Muscle of back (tissue), 13 donors: Measurements from ENCODE around the gene ZNF500. TPM values are rescaled to one million over a fixed set of nuclear protein-coding genes. Genes with fewer than 3 reads are reported as not detected.

ENCODE experiments used
- DNase-seq, 3 donors: peaks; one replicate each; pipeline versions ENCODE4 v3.0.0 to v3.0.0-alpha.2; 2013
- long read RNA-seq, 9 donors: transcript quantifications; one replicate each; lab custom pipeline, GENCODE V29; 2026
- polyA plus RNA-seq, 10 donors: library from polyadenylated mRNA; unstranded; fragments of 120-200 nt; gene quantifications; one replicate each; pipeline ENCODE4 v1.2.1, GENCODE V29; 2013; ENCODE audit not compliant: insufficient read length in 10 of 10

ZNF500 gene
- 10 to 100 TPM in 3 of 10 donors, 1 to 10 TPM in 7; 7.1 to 11.9 (median 8.8) TPM for polyA plus RNA-seq
- long read RNA-seq, donor 1, partial matches to known transcripts, result 0 of 4 reads
- long read RNA-seq, donor 1, other reads (novel, unspliced or antisense), result 0 of 4 reads
- long read RNA-seq, donor 2, full-length matches to known transcripts, result 2 of 2 reads
- long read RNA-seq, donor 2, partial matches to known transcripts, result 0 of 2 reads
- long read RNA-seq, donor 2, other reads (novel, unspliced or antisense), result 0 of 2 reads
- long read RNA-seq, donor 3, result 0 reads
- long read RNA-seq, donor 4, result 0 reads
- long read RNA-seq, donor 5, transcript ZNF500-207 (1 exons, 2,397 nt), result major isoform, 6 of 6 reads
- long read RNA-seq, donor 5, partial matches to known transcripts, result 0 of 6 reads
- long read RNA-seq, donor 5, other reads (novel, unspliced or antisense), result 0 of 6 reads
- long read RNA-seq, donor 6, full-length matches to known transcripts, result 9 of 9 reads
- long read RNA-seq, donor 6, partial matches to known transcripts, result 0 of 9 reads
- long read RNA-seq, donor 6, other reads (novel, unspliced or antisense), result 0 of 9 reads
- long read RNA-seq, donor 7, full-length matches to known transcripts, result 3 of 3 reads
- long read RNA-seq, donor 7, partial matches to known transcripts, result 0 of 3 reads
- long read RNA-seq, donor 7, other reads (novel, unspliced or antisense), result 0 of 3 reads
- long read RNA-seq, donor 8, full-length matches to known transcripts, result 2 of 2 reads
- long read RNA-seq, donor 8, partial matches to known transcripts, result 0 of 2 reads
- long read RNA-seq, donor 8, other reads (novel, unspliced or antisense), result 0 of 2 reads
- long read RNA-seq, donor 9, partial matches to known transcripts, result 0 of 1 reads
- long read RNA-seq, donor 9, other reads (novel, unspliced or antisense), result 0 of 1 reads

DNA sequence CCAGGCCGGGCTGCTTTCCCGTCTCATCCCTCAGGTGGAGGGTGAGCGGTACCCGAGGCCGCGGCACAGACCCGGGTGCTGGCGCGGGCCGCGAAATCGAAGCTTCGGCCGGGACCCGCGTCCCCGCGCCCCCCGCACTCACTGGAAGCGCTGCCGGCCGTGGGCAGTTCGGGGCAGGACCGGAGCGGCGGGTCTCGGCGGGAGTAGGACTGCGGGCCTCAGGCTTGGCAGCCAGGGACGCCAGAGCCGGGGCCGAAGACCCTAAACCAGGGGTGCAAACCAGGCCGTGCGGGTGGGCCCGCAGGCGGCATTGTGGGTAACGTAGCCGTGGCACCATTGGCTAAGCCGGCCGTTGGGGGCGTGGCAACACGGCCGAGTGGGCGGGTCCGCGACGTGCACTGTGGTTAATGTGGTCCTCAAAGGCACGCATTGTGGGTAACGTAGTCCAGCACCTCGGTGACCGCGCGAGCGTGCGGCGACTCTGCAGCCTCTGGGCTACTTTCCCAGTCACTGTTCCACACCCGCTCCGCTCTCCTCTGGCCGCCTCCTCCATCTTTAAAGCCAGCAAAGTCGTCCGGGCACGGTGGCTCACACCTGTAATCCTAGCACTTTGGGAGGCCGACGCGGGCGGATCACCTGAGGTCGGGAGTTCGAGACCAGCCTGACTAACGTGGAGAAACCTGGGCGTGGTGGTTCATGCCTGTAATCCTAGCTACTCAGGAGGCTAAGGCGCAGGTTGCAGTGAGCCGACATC is at the start of gene ZNF500:
Gene ZNF500 (minus strand): TSS at position 288 of the 754 bp plus-strand sequence. CDS start 1,184 bp downstream, outside the sequence.
- peak; percentile 96 to 99 (median 97) for DNase-seq

DNA sequence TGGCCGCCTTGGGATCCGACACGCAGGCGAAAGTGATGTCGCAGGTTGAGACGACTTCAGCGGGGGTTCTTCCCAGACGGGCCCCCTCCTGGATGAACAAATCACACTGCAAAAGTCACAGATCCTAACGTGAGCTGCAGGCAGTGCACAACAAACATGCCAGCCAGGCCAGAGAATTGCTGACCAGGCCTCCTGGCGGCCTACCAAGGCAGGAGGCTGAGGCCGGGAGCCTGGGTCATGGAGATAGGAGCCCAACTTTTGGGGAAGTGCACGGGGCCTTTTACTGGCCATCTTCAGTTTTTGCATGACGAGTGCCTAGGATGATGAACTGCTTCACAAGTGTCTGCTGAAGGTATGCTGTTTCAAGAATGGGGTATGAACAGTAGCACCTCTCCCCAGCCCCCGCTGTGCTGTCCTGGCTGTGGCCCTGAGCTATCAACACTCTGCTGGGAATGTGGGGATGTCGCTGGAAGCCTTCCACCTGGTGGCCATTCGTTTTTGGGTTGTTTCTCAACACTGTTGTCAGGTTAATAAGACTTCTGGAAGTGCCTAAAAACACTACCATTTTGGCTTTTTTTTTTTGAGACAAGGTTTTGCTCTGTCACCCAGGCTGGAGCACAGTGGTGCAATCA is 47.7 kb upstream of the ZNF500 start:
- no peak for DNase-seq

DNA sequence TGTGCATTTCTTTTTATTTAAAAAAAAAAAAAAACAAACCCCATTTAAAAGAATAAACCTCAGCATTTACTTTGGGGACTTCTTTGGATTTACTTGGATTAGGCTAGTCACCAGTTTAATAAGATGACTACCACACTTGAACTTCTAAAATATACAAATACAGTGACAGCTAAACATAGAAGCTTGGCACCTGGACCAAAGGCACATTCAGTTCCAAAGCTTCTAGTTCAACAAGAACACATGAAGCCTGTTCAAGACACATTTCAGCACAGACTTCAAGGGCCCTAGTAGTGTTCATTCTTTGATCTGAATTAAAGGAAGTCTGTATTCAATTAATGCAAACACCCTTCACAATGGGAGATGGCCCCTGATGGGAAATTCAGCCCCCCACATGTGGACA is 47.1 kb upstream of the ZNF500 start:
- DNase-seq, result no peak

DNA sequence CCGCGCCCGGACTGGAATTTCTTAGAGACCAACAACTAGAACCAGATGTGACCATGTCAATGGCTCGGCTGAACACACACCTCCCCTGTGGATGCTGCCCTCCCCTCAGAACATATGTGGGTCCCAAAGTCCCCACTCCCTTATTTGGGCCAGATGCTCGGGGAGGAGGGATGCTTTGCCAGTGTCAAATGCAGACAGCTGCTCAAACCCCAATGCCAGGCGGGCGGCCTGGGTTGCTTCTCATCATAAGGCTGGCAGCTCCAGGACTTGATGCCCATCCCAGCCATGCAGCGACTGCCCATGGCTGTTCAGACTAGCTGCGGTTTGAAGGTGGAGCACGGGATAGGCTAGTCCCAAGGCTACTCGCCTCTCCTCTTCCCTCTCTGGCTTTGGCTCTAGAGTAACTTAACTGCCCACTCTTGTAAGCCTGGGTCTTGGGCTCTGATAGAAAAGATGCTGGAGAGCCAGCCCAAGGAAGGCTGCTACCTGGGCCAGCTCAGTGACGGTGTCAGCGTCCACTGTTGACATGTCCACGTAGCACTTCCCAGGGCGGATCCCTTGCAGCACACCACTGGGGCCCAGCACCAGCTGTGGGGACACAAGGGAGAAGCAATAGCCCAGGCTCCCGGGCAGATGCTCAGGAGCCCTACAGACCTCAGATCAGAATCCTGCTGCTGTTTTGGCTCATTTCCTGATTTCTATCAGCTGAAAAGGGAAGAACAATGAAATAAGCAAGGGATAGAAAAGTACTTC is 46.5 kb upstream of the ZNF500 start:
- DNase-seq, result no peak

DNA sequence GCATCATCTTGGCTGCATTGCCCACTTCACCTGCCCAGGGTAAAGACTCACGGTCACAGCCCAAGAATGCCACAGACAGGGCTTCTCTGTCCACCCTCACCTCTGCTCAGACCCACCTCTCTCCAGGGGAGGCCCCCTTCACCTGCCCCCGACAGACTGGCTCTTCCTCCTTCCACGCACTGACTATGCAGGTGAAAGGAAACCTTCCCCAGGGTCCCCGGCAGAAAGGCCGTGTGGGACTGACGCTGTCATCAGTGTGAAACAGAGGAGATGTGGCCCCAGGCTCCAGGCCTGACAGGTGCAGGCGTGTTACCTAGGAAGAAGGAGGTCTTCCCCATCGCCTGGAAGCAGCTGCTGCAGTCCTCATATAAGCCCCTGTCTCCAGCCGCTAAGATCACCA is 44.8 kb upstream of the ZNF500 start:
- no peak for DNase-seq

DNA sequence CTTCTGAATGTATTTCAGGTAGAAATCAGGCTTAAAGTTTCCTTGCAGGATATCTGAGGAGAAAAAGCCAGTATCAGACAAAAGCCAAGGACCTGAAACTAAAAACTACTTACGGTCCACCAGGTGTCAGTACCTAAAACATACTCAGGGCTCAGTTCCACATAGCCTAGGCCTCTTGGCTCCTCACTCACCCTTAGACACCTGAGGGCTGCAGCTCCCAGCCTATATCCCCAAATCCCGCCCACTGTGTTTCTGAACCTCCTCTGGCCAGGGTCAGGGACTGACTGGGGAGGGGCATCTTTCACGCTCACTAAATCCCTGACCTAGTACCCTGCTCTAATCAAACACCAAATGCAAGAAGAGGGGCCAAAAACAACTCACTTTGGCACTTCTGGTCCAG is 44.3 kb upstream of the ZNF500 start:
- DNase-seq, result no peak

DNA sequence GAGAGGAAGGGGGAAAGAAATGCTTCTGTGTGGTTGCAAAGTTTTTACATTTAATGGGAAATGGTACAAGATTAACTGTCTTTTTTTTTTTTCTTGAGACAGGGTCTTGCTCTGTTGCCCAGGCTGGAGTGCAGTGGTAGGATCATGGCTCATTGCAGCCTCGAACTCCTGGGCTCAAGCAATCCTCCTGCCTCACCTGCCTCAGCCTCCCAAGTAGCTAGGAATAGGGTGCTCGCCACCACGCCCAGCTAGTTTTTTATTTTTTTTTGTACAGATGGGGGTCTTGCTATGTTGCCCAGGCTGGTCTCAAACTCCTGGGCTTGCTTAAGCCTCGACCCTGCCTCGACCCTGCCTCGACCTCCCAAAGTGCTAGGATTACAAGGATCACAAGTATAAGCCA is 39.3 kb upstream of the ZNF500 start:
- no peak for DNase-seq

DNA sequence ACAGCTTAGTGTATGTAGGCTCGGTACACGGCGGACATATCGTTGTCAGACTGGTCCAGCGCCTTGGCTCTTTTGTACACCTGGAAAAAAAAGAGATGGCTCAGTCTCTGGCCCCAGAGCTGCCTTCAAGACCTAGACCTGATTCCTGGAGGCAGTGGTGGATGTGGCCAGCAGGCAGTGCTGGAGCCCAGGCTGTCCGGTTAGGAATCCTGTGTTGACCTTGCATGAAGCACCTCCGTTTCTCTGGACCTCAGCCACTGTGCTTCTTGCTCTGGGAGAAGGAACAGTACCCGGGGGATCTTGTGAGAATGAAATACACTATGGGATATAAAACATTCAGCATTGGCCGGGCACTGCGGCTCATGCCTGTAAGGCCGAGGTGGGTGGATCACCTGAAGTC is 38.3 kb upstream of the ZNF500 start:
- no peak for DNase-seq

DNA sequence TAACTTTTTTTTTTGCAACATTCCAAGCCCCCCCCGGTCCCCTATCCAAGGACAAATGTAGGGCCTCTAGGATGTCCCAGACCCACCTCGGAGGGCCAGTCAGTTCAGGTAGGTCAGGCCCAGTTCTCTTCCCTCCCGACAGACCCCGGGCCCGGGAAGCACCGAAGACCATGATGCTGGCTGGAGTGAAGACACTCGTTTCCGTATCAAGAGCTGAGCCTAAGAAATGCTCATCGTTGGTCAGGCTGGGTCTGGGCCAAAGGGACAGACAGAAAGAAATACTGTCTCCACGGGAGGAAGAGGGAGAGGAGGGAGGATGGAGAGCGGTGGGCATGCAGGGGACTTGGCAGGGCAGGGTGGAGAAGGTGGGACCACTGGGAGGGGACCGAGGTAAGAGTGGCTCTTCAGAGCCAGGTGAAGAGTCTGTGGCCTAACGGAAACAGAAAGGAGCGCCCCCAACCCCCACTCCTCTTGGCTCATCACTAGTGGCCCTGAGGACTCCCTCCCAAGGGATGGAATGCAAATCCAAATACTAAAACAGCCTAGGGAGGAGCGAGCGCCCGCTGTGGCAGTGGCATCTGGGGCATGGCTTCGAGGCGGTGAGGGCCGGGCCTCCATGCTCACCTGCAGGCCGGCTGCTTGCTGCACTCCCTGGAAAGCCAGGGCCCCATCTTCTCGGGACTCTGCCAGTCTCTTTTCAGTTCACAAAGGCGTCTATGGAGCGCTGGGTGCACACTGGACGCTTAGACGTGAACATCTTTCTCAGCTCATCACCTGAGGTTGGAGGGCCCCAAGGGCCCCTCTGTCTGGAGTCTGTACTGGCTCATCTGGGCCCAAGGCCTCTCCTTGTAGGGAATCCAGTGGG is 37.2 kb upstream of the ZNF500 start:
- DNase-seq, result no peak

DNA sequence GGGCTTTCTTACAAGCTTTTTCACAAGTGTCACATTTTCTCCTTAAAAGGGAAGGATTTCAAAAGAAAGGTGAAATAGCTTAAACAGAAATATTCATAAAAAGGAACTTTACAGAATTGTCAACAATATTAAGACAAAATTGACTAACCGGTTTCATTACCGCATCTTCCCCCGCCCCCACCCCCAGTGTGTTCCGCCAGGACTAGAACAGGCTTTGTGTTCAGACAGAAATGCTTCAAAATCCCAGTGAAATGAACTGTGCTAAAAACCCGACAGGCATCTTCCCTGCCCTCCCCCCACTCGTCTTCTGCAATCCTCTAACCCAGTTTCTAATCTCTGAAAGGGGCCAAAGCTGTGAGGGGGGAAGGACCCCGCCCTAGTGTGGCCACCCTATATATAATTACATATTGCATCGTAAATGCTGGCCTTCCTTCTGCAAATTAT is 36.5 kb upstream of the ZNF500 start:
- no peak for DNase-seq

DNA sequence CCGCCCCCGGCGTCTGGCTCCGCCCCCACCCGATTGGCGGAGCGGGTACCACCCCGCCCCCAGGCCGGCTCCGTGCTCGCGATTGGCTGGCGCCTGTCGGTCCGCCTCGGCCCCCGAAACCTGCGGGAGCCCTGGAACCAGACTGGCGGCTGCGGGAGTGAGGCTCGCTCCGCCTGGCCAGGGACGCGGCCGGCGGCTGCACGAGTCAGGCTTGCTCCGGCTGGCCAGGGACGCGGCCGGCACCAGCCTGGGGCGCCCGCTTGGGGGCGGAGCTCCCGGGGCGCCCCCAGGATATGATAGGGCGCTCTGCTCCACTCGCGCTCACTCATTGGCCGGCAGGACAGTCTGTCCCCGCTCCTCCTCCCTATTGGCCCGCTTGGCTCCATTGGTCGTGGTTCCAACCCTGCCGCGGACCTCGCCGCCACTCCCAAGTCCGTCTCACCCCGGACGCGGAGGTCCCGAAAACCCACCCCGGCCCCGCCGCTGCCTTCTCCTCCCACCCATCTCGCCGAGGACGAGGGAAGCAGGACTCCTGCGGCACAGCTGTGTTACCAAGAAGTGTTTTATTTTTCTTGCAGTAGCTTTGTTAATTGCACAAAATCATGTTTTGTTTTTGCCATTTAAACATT is 35.8 kb upstream of the ZNF500 start:
- DNase-seq, result peak; percentile 91 to 94 (median 93)

DNA sequence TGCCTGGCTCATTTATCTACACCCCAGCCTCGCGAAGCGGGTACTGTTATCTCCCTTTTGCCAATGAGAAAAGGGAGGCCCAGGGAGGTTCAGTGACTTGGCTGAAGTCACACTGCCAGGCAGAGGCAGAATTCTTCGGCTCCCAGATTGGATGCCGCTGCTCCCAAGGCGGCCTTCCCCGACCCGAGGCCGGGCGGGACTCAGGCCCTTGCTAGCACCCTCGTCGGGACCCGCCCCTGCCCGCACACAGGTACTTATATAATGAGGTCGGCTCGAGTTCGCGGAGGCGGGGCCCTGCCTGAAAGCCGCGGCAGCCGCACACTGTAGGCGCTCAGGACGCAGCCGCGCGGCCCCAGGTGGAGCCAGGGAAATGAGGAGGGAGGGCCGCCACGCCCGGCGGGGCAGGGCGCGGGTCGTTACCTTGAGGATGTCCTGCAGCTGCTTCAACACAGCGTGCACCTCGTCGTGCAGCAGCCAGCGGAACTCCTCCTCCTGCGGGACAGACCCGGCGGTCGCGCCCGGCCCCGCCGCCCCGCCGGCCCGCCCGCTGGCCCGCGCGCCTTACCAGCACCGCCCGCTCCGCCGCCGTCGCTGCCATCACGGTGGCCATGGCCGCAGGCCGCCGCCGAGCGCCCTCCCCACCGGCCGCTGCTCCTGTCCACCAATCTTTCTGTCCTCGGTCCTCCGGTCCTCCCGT is 35.1 kb upstream of the ZNF500 start, which contains the start of gene ROGDI:
Gene ROGDI (minus strand): TSS at position 672 of the 697 bp plus-strand sequence. CDS start 62 bp downstream, at position 610.
- DNase-seq, result peak in 2 of 3 donors; percentile 29 to 37

DNA sequence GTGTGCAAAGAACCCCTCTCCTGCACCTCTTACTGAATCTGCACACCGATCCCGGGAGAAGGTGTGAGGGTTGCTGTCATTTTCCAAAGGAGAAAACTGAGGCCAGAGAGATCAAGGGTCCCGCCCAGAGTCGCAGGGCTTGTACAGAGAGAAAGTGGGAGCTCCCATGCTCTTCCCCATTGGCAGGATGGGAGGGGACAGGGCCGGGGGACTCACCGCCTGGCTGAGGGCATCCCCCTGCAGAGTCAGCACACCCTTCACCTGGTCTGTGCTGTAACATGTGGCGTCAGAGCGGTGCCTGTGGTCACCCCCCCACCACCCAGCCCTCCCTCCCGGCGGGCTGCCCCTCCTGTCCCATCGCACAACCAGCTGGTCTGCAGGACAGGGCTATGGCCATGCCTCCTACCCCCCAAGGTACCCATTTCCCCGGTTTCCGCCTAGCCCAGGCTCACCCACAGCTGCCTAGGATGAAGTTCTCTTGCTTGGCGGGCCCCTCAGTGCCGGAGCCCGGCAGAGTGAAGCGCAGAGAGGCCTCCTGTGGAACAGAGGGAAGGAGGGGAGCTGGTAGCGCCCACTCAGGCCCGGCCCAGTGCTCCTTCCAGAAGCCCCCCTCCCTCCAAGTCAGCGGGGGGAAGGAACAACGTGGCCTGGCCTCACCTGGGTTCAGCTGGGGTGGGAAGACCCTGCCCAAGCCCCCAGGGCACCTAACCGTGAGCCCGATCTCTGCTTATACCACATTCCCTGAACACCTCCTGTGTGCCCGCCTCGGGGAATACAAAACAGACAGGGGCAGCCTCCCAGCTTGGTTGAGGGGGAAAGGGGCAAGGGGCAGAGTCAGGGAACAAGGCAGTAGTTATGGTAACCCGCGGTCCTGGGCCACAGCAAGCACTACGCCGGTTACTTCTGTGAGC is 34.3 kb upstream of the ZNF500 start:
- DNase-seq, result no peak

DNA sequence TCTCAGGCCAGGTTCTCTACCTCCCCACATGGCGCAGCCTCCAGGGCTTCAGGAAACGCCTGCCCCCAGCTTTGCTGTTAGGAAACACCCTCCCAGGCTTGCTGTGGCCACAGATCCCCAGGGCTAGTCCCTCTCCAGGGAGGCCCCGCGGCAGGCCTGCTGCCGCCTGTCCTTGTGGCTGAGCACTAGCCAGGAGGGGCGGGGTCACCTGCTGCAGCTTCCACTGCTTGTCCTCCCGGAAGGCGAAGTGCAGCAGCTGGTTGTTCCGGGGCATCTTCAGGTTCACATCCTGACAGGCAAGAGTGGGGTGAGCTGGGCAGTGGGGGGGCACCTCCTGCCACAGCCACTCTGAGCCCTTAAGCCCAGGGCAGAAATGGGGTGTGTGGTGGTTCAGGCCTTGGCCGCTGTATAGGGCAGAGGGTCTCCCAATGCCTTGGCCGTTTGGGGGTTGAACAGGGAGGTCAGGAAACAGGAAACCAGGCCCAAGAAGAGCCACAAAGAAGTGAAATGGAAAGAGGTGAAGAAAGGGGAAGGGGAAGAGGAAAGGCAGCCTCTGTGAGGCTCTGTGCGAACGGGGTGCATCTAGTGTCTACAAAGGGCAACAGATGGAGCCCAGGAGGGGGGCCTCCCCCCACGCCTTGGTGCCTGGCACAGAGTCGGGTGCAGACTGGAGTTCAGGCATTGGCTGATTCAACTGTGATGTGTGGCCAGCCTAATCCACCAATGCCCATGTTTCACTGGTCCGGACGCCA is 33.5 kb upstream of the ZNF500 start:
- DNase-seq, result no peak

DNA sequence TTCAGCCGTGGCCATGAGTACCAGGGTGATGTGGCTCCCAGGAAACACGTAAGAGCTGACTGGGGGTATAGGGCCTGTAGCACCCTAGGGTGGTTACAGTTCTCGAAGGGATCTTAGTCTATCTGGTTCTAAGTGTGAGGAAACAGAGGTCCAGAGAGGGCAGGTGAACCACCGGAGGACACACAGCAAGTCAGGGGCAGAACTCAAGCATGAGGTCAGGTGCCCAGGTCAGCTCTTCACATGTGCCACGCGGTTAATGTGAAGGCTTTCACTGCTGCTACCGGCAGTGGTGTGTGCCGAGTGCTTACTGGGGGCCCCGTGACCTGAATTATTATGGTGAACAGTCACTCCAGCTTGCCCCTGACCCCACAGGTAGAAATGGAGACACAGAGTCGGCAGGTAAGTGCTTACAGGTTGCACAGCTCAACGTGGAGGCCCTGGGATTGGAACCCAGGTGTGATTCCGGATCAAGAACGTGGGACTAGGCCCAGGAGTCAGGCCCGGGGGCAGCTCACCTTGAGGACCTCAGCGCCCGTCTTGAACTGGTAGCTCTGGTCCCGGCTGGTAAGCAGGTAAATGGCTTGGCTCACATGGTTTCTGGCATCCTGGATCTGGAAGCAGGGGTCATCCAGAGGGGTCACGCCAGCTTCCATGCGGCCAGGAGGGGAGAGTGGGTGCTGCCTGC is 32.4 kb upstream of the ZNF500 start:
- no peak for DNase-seq

DNA sequence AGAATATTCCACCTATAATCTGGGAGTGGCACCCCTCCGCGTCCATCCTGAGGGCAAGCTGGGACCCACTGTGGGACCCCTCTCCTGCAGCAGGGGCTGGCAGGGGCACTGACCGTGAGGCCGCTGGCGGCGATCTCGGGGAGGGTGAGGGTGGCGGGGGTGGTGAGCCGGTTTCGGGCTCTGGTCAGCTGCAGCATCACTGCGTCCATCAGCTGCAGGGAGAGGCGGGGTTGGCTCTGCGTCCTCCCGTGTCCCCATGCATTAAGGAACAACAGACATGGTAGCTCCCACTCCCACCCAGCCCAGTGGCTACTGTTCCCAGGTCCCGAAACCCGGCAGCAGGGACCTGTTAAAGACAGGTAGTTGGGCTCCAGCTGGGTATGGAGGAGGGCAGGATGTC is 31.5 kb upstream of the ZNF500 start:
- no peak for DNase-seq
